Ishikawa (cell line): ENCODE measurements around the gene MB.

Experiments used
- CEBPB ChIP-seq: IDR thresholded peaks from 2 replicates; pipeline ENCODE4 v1.6.1; 2012
- CREB1 ChIP-seq: IDR thresholded peaks from 2 replicates; pipeline ENCODE4 v1.6.1; 2012; ENCODE audit warnings: low read depth
- EGR1 ChIP-seq: IDR thresholded peaks from 2 replicates; pipeline ENCODE4 v1.6.1; 2012
- EP300 ChIP-seq: IDR thresholded peaks from 2 replicates; pipeline ENCODE4 v1.6.1; 2012; ENCODE audit warnings: borderline replicate concordance
- FOXM1 ChIP-seq: IDR thresholded peaks from 2 replicates; pipeline ENCODE4 v1.6.1; 2012; ENCODE audit warnings: low read depth, borderline replicate concordance
- MAX ChIP-seq: IDR thresholded peaks from 2 replicates; pipeline ENCODE4 v1.6.1; 2012
- NFIC ChIP-seq: IDR thresholded peaks from 2 replicates; pipeline ENCODE4 v1.6.1; 2012
- RAD21 ChIP-seq: IDR thresholded peaks from 2 replicates; pipeline ENCODE4 v1.6.1; 2012; ENCODE audit warnings: low read depth
- REST ChIP-seq: IDR thresholded peaks from 2 replicates; pipeline ENCODE4 v1.6.1; 2012; ENCODE audit warnings: low read depth, mild to moderate bottlenecking
- TAF1 ChIP-seq: IDR thresholded peaks from 2 replicates; pipeline ENCODE4 v1.6.1; 2012; ENCODE audit warnings: low read depth, mild to moderate bottlenecking
- TCF12 ChIP-seq: IDR thresholded peaks from 2 replicates; pipeline ENCODE4 v1.6.1; 2012; ENCODE audit warnings: low read depth
- TEAD4 ChIP-seq: IDR thresholded peaks from 2 replicates; pipeline ENCODE4 v1.6.1; 2012
- USF1 ChIP-seq: IDR thresholded peaks from 2 replicates; pipeline ENCODE4 v1.6.1; 2012
- YY1 ChIP-seq: IDR thresholded peaks from 2 replicates; pipeline ENCODE4 v1.6.1; 2012; ENCODE audit warnings: low read depth
- ZBTB7A ChIP-seq: IDR thresholded peaks from 2 replicates; pipeline ENCODE4 v1.6.1; 2012; ENCODE audit warnings: low read depth

The MB gene

GRCh38 chr22:35642305-35642741 lies 25.2 kb upstream of the MB start:
- no peak for TF ChIP-seq RAD21
- no peak for TF ChIP-seq CEBPB
- no peak for TF ChIP-seq TCF12
- TF ChIP-seq USF1 = no peak
- TF ChIP-seq YY1 = no peak
- no peak for TF ChIP-seq EGR1
- TF ChIP-seq EP300 = no peak
- TF ChIP-seq NFIC = no peak
- TF ChIP-seq CREB1 = no peak
- no peak for TF ChIP-seq REST
- TF ChIP-seq ZBTB7A = no peak

- TF ChIP-seq MAX = no peak
- no peak for TF ChIP-seq TEAD4
- TF ChIP-seq YY1 = no peak
- no peak for TF ChIP-seq ZBTB7A
- TF ChIP-seq USF1 = no peak
- TF ChIP-seq EP300 = no peak
- no peak for TF ChIP-seq EGR1
Observed at GRCh38 chr22:35641494-35642120, 24.5 kb upstream of the MB start.

- TF ChIP-seq TEAD4 (no peak), FOXM1 (no peak)
Observed at GRCh38 chr22:35638410-35638809, 21.3 kb upstream of the MB start.

GRCh38 chr22:35638001-35638400 lies 20.9 kb upstream of the MB start:
- TF ChIP-seq USF1 (no peak), TEAD4 (no peak), ZBTB7A (no peak), RAD21 (no peak), REST (no peak), TCF12 (no peak), CREB1 (no peak), TAF1 (no peak), EGR1 (no peak), NFIC (no peak)

- TF ChIP-seq TCF12 (no peak), USF1 (no peak), TEAD4 (no peak), EP300 (no peak), EGR1 (no peak), CREB1 (no peak), REST (no peak), RAD21 (no peak), NFIC (no peak), FOXM1 (no peak)
Observed at GRCh38 chr22:35637254-35637653, 20.1 kb upstream of the MB start.
